Measurements from ENCODE around the gene SDK1.

SDK1 gene

DNA sequence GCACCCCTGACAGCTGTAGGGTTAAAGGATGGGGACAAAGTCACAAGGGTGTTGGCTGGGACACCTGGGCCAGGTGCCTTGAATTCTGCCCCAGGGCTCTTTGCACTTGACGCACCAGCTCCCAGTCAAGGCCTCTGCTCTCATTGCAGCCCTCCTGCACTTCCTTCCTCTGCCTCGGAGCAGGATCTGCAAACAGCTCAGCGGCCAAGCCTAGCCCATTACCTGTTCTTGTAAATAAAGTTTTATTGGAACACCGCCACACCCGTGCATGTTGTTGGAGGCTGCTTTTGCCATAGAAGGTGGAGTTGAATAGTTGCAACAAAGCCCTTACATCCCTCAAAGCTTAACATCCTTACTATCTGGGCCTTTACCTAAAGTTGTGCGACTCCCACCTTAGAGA is 897.2 kb downstream of the SDK1 start:
- no peak overlapping the region for H3K4me3 ChIP-seq (ENCODE audit: low read depth, low read length)
- in situ Hi-C loops (cut with HindIII; ENCODE audit: low sequenced_read_pairs) = no loop called here
- TF ChIP-seq, protein P1, sequence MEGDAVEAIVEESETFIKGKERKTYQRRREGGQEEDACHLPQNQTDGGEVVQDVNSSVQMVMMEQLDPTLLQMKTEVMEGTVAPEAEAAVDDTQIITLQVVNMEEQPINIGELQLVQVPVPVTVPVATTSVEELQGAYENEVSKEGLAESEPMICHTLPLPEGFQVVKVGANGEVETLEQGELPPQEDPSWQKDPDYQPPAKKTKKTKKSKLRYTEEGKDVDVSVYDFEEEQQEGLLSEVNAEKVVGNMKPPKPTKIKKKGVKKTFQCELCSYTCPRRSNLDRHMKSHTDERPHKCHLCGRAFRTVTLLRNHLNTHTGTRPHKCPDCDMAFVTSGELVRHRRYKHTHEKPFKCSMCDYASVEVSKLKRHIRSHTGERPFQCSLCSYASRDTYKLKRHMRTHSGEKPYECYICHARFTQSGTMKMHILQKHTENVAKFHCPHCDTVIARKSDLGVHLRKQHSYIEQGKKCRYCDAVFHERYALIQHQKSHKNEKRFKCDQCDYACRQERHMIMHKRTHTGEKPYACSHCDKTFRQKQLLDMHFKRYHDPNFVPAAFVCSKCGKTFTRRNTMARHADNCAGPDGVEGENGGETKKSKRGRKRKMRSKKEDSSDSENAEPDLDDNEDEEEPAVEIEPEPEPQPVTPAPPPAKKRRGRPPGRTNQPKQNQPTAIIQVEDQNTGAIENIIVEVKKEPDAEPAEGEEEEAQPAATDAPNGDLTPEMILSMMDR (IDR thresholded peaks at IDR 0.05; ENCODE audit: low read depth, low read length, missing control alignments) = no peak
- DNase-seq (ENCODE audit: low read depth) = no peak

GRCh38 chr7:4200546-4201094 is 899.6 kb downstream of the SDK1 start:
- in situ Hi-C loops (cut with HindIII; ENCODE audit: low sequenced_read_pairs) = no loop called here
- TF ChIP-seq, protein P1 (IDR thresholded peaks at IDR 0.05; ENCODE audit: low read depth, low read length, missing control alignments) = no peak
- no peak overlapping the region for H3K4me3 ChIP-seq (ENCODE audit: low read depth, low read length)
- no peak for DNase-seq (ENCODE audit: low read depth)

GRCh38 chr7:4201566-4201965 is 900.5 kb downstream of the SDK1 start:
- no peak overlapping the region for H3K4me3 ChIP-seq (ENCODE audit: low read depth, low read length)
- DNase-seq (ENCODE audit: low read depth) = no peak
- TF ChIP-seq, protein P1 (IDR thresholded peaks at IDR 0.05; ENCODE audit: low read depth, low read length, missing control alignments) = no peak
- in situ Hi-C loops (cut with HindIII; ENCODE audit: low sequenced_read_pairs) = no loop called here

- DNase-seq (ENCODE audit: low read depth) = no peak
- in situ Hi-C loops (cut with HindIII; ENCODE audit: low sequenced_read_pairs) = no loop called here
- TF ChIP-seq, protein P1 (IDR thresholded peaks at IDR 0.05; ENCODE audit: low read depth, low read length, missing control alignments) = no peak
- no peak overlapping the region for H3K4me3 ChIP-seq (ENCODE audit: low read depth, low read length)
These were observed 901.2 kb downstream of the SDK1 start for GRCh38 chr7:4202154-4202736.

DNA sequence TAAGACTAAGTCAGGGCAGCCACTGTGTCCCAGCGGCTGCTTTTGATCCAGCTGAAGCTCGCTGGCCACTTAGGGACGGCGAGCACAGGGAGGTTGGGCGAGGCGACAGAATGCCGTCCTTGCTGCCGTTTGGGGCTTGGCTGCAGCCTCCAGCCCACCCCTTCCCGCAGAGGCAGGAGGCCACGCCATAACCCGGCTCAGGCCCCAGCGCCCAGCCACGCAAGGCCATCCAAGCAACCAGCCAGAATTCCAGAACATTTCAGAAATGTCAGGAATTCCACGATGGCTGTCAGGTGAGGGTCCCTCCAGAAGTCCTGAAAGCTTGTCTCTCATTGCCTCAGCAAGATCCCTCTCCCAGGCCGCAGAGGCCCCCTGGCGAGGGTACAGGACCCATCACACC is 901.9 kb downstream of the SDK1 start:
- DNase-seq (ENCODE audit: low read depth) = no peak
- TF ChIP-seq, protein P1 (IDR thresholded peaks at IDR 0.05; ENCODE audit: low read depth, low read length, missing control alignments) = no peak
- in situ Hi-C loops (cut with HindIII; ENCODE audit: low sequenced_read_pairs) = no loop called here

DNA sequence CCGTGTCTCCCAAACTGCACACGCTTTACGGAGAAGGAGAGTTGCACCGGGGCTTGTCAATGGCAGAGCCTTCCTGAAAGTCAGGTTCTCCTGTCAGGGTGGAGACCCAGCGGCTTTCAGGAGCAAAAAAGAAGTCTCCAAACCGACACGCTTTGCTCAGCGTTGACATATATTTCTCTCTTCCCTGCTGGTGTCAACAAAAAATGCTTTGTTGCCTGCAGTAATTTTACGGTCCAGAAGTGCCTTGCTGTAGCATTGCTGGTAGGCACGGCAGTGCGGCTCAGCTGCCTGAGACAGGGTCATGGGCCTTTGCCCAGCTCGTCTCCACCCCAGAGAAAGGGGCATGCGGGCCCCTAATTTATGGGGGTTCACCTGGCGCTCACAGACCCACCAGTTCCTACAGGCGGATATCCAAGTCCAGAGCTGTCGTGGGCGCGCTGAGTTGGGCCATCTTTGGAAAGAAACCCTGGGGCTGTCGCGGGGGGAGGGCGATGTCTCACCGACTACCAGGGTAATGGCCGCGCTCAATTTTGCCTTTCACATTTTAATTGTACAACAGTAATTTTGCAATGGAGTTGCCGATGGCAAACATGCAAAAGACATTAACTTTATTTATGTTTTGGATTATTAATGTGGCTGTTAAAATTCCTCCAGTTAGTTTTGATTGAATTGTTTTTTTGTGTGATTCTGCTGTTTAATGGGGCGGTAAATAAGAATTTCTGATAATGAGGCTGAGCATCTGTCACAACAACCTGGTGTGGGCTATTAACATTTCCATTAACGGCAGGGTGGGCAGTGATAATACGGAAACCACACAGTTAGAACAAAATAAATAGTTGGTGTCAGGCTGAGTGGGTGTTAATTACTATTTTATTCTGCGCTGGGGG is 902.8 kb downstream of the SDK1 start:
- DNase-seq (ENCODE audit: low read depth) = no peak
- no peak overlapping the region for H3K4me3 ChIP-seq (ENCODE audit: low read depth, low read length)
- in situ Hi-C loops (cut with HindIII; ENCODE audit: low sequenced_read_pairs) = no loop called here
- TF ChIP-seq, protein P1 (IDR thresholded peaks at IDR 0.05; ENCODE audit: low read depth, low read length, missing control alignments) = no peak

More for the DNA sequence above, 901.9 kb downstream of the SDK1 start:
- H3K4me3 ChIP-seq (ENCODE audit: low read depth, low read length) = no peak overlapping the region

Data from astrocyte of the cerebellum (primary cell).